Measurements from ENCODE around the gene PSMD1.

GRCh38 chr2:231015926-231016325, 40.7 kb upstream of the PSMD1 start:
- no peak for TF ChIP-seq EZH2 (IDR thresholded peaks at IDR 0.05; ENCODE audit: low read length)
- no peak for TF ChIP-seq CTCF (optimal IDR thresholded peaks at IDR 0.05 in 1 of 3, IDR thresholded peaks at IDR 0.05 in 1 of 3, conservative IDR thresholded peaks at IDR 0.05 in 1 of 3; ENCODE audit: extremely low read depth in 1 of 3, insufficient read depth in 2 of 3, low read length in 3 of 3)
